Measurements from ENCODE around the gene QRICH1. TPM values are rescaled to one million over a fixed set of nuclear protein-coding genes. Genes with fewer than 3 reads are reported as not detected.

The QRICH1 gene
- total and polyA plus RNA-seq, 10 of the 15 experiments (the other 5 are each of a cell fraction or from before 2014, with no cell fraction given), result 22.2 to 116 (median 81.4) TPM

GRCh38 chr3:49020330-49021212 lies 73.3 kb downstream of the QRICH1 start (continued):
- TF ChIP-seq USF2 (IDR thresholded peaks at IDR 0.05; ENCODE audit: borderline replicate concordance, low read depth, low read length) (no peak), CHD2 (IDR thresholded peaks at IDR 0.05; ENCODE audit: borderline replicate concordance, low read depth, low read length) (no peak), TBL1XR1 (IDR thresholded peaks at IDR 0.05; ENCODE audit: low read depth, low read length) (no peak; the same call in 1 of the 2 replicates), KAT2A (conservative IDR thresholded peaks at IDR 0.05; ENCODE audit: control insufficient read depth, low read depth, low read length) (no peak), RBBP5 (conservative IDR thresholded peaks at IDR 0.05) (no peak), TARDBP (IDR thresholded peaks at IDR 0.05; ENCODE audit: borderline replicate concordance) (no peak), IKZF2 (IDR thresholded peaks at IDR 0.05) (peak; percentile 25 to 38; a peak in 1 of 4 replicates), SMC3 (IDR thresholded peaks at IDR 0.05; ENCODE audit: borderline replicate concordance, low read length) (no peak), PAX5 (IDR thresholded peaks at IDR 0.05; ENCODE audit: borderline replicate concordance, low read depth, low read length) (no peak), EGR1 (IDR thresholded peaks at IDR 0.05; ENCODE audit: borderline replicate concordance in 1 of 2, low read depth in 2 of 2, low read length in 2 of 2) (peak in 1 of 2 experiments; percentile 30; a peak in 1 of 3 replicates), YY1 (IDR thresholded peaks at IDR 0.05; ENCODE audit: low read depth, low read length) (no peak), IRF4 (IDR thresholded peaks at IDR 0.05; ENCODE audit: low read depth, low read length) (no peak), TCF12 (IDR thresholded peaks at IDR 0.05; ENCODE audit: low read depth, low read length) (0 out of 2 replicates have a peak, but pooled peaks have one; percentile 7), DPF2 (IDR thresholded peaks at IDR 0.05) (0 out of 2 replicates have a peak, but pooled peaks have one; percentile 38), NFYA (IDR thresholded peaks at IDR 0.05; ENCODE audit: borderline replicate concordance, low read depth, low read length) (no peak), SRF (IDR thresholded peaks at IDR 0.05; ENCODE audit: low read depth in 2 of 2, low read length in 2 of 2) (no peak)
- TF ChIP-seq, protein P1, sequence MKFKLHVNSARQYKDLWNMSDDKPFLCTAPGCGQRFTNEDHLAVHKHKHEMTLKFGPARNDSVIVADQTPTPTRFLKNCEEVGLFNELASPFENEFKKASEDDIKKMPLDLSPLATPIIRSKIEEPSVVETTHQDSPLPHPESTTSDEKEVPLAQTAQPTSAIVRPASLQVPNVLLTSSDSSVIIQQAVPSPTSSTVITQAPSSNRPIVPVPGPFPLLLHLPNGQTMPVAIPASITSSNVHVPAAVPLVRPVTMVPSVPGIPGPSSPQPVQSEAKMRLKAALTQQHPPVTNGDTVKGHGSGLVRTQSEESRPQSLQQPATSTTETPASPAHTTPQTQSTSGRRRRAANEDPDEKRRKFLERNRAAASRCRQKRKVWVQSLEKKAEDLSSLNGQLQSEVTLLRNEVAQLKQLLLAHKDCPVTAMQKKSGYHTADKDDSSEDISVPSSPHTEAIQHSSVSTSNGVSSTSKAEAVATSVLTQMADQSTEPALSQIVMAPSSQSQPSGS (IDR thresholded peaks at IDR 0.05; ENCODE audit: low read length), result no peak
- TF ChIP-seq, protein P2, sequence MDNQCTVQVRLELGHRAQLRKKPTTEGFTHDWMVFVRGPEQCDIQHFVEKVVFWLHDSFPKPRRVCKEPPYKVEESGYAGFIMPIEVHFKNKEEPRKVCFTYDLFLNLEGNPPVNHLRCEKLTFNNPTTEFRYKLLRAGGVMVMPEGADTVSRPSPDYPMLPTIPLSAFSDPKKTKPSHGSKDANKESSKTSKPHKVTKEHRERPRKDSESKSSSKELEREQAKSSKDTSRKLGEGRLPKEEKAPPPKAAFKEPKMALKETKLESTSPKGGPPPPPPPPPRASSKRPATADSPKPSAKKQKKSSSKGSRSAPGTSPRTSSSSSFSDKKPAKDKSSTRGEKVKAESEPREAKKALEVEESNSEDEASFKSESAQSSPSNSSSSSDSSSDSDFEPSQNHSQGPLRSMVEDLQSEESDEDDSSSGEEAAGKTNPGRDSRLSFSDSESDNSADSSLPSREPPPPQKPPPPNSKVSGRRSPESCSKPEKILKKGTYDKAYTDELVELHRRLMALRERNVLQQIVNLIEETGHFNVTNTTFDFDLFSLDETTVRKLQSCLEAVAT (IDR thresholded peaks at IDR 0.05), result no peak
